GM06990 (cell line): ENCODE results near the gene FITM1.

ENCODE experiments used
- DNase-seq: peaks from one replicate; pipeline ENCODE4 v3.0.0-alpha.2; 2011; ENCODE audit not compliant: insufficient read length; ENCODE audit errors: extremely low read depth
- H3K27me3 ChIP-seq: replicated peaks from 2 replicates; pipeline ENCODE4 v1.6.0; 2011; ENCODE audit warnings: low read length; ENCODE audit not compliant: control insufficient read depth, insufficient read depth
- H3K36me3 ChIP-seq: 2 replicates; pipeline ENCODE4 v1.5.1; 2011; ENCODE audit warnings: low read length; ENCODE audit not compliant: control insufficient read depth, insufficient read depth
- H3K4me3 ChIP-seq: replicated peaks from 2 replicates; pipeline ENCODE4 v1.5.1; 2011; ENCODE audit warnings: low read depth, mild to moderate bottlenecking, control low read depth, low read length
- CTCF ChIP-seq: IDR thresholded peaks from 2 replicates; pipeline ENCODE4 v1.5.1; 2011; ENCODE audit warnings: low read length, control low read depth, mild to moderate bottlenecking, inconsistent platforms; ENCODE audit not compliant: insufficient read depth, poor library complexity, severe bottlenecking

FITM1 gene

GRCh38 chr14:24155100-24155499 lies 24.6 kb downstream of the FITM1 start:
- H3K36me3 ChIP-seq: peaks cover 51% of the 10 kb centered on the region
- TF ChIP-seq CTCF: no peak
- H3K4me3 ChIP-seq: no peak overlapping the region

GRCh38 chr14:24156840-24157239 lies 26.4 kb downstream of the FITM1 start:
- Histone ChIP-seq H3K27me3 (no peaks in the 10 kb centered on the region), H3K36me3 (peaks cover 37% of the 10 kb centered on the region), H3K4me3 (no peak overlapping the region)
- TF ChIP-seq CTCF: no peak
- no peak for DNase-seq

More at GRCh38 chr14:24155100-24155499, 24.6 kb downstream of the FITM1 start:
- no peaks in the 10 kb centered on the region for H3K27me3 ChIP-seq
- DNase-seq: no peak

- no peak for DNase-seq
- Histone ChIP-seq H3K36me3 (peaks cover 35% of the 10 kb centered on the region), H3K4me3 (no peak overlapping the region), H3K27me3 (no peaks in the 10 kb centered on the region)
- TF ChIP-seq CTCF: no peak
These were observed 26.9 kb downstream of the FITM1 start for GRCh38 chr14:24157331-24157730.

- Histone ChIP-seq H3K4me3 (no peak overlapping the region), H3K36me3 (peaks cover 53% of the 10 kb centered on the region), H3K27me3 (no peaks in the 10 kb centered on the region)
- DNase-seq: no peak
- no peak for TF ChIP-seq CTCF
These were observed 29.5 kb downstream of the FITM1 start for GRCh38 chr14:24159777-24160498.

GRCh38 chr14:24160499-24160849 lies 30.0 kb downstream of the FITM1 start:
- Histone ChIP-seq H3K36me3 (peaks cover 53% of the 10 kb centered on the region), H3K27me3 (no peaks in the 10 kb centered on the region), H3K4me3 (no peak overlapping the region)
- TF ChIP-seq CTCF: no peak
- DNase-seq: no peak
